ENCODE results near the gene WDR37.
"Not testable (repeated sequence)": the region's sequence is repeated elsewhere in the genome, so short reads cannot be mapped to it uniquely, and the experiment has no call there.

Gene WDR37

GRCh38 chr10:1107679-1108078 lies 51.5 kb downstream of the WDR37 start:
- no peak for DNase-seq (ENCODE audit: low spot score)

- DNase-seq (ENCODE audit: low spot score), result peak; percentile 75
Observed at GRCh38 chr10:1109795-1110673, 53.8 kb downstream of the WDR37 start.

- DNase-seq (ENCODE audit: low spot score), result no peak
Observed at GRCh38 chr10:1110674-1111119, 54.5 kb downstream of the WDR37 start.

GRCh38 chr10:1114315-1114714 lies 58.1 kb downstream of the WDR37 start:
- no peak for DNase-seq (ENCODE audit: low spot score)

GRCh38 chr10:1114719-1115606 lies 58.8 kb downstream of the WDR37 start:
- DNase-seq (ENCODE audit: low spot score), result no peak

GRCh38 chr10:1115607-1115955 lies 59.4 kb downstream of the WDR37 start:
- DNase-seq (ENCODE audit: low spot score), result no peak

- DNase-seq (ENCODE audit: low spot score), result no peak
Observed at GRCh38 chr10:1116051-1116450, 59.9 kb downstream of the WDR37 start.

- DNase-seq (ENCODE audit: low spot score), result no peak
Observed at GRCh38 chr10:1116696-1117280, 60.6 kb downstream of the WDR37 start.

- DNase-seq (ENCODE audit: low spot score), result no peak
Observed at GRCh38 chr10:1117651-1118050, 61.5 kb downstream of the WDR37 start.

GRCh38 chr10:1118318-1118717 lies 62.1 kb downstream of the WDR37 start:
- not testable (repeated sequence) for DNase-seq (ENCODE audit: low spot score)

GRCh38 chr10:1119027-1119426 lies 62.8 kb downstream of the WDR37 start:
- DNase-seq (ENCODE audit: low spot score), result no peak

- DNase-seq (ENCODE audit: low spot score), result no peak
Observed at GRCh38 chr10:1119501-1119900, 63.3 kb downstream of the WDR37 start.

- DNase-seq (ENCODE audit: low spot score), result no peak
Observed at GRCh38 chr10:1120306-1120705, 64.1 kb downstream of the WDR37 start.

GRCh38 chr10:1120801-1121211 lies 64.6 kb downstream of the WDR37 start:
- DNase-seq (ENCODE audit: low spot score), result no peak

GRCh38 chr10:1121271-1121970 lies 65.2 kb downstream of the WDR37 start:
- DNase-seq (ENCODE audit: low spot score), result no peak

- no peak for DNase-seq (ENCODE audit: low spot score)
Observed at GRCh38 chr10:1122349-1122748, 66.2 kb downstream of the WDR37 start.

GRCh38 chr10:1123198-1123597 lies 67.0 kb downstream of the WDR37 start:
- DNase-seq (ENCODE audit: low spot score), result no peak

- DNase-seq (ENCODE audit: low spot score), result no peak
Observed at GRCh38 chr10:1123972-1124371, 67.8 kb downstream of the WDR37 start.

GRCh38 chr10:1124796-1125195 lies 68.6 kb downstream of the WDR37 start:
- no peak for DNase-seq (ENCODE audit: low spot score)

GRCh38 chr10:1126461-1126860 lies 70.3 kb downstream of the WDR37 start:
- DNase-seq (ENCODE audit: low spot score), result no peak

GRCh38 chr10:1127629-1128028 lies 71.4 kb downstream of the WDR37 start:
- DNase-seq (ENCODE audit: low spot score), result no peak

- DNase-seq (ENCODE audit: low spot score), result no peak
Observed at GRCh38 chr10:1128115-1128514, 71.9 kb downstream of the WDR37 start.

Measured in HuH-7.5 (cell line).